Uterus (tissue), 4 donors: ENCODE measurements around the gene CMC1. TPM values are rescaled to one million over a fixed set of nuclear protein-coding genes. Genes with fewer than 3 reads are reported as not detected.

Source experiments
- DNase-seq, 2 donors: peaks; one replicate each; pipeline ENCODE4 v3.0.0-alpha.2; 2019 to 2020
- H3K27ac ChIP-seq, 2 donors: fragments of 200-600 bp; sonication (generic); 1 replicate in 1 of 2; 2 replicates in 1 of 2; pipeline ENCODE4 v1.5.1; 2016 to 2018
- H3K27me3 ChIP-seq, 2 donors: fragments of 200-600 bp; sonication (generic); one replicate each; pipeline ENCODE4 v1.5.1; 2018 to 2019; ENCODE audit warnings: control low read depth in 1 of 2
- H3K36me3 ChIP-seq, 2 donors: fragments of 200-600 bp; sonication (generic); one replicate each; pipeline ENCODE4 v1.5.1; 2019; ENCODE audit warnings: control low read depth in 1 of 2
- H3K4me1 ChIP-seq, 2 donors: fragments of 200-600 bp; sonication (generic); one replicate each; pipeline ENCODE4 v1.5.1; 2018 to 2019; ENCODE audit warnings: control low read depth in 1 of 2
- H3K4me3 ChIP-seq, 2 donors: fragments of 200-600 bp; sonication (generic); 1 replicate in 1 of 2; 2 replicates in 1 of 2; pipeline ENCODE4 v1.5.1; 2018 to 2019; ENCODE audit warnings: mild to moderate bottlenecking in 1 of 2
- H3K9me3 ChIP-seq, 2 donors: fragments of 200-600 bp; sonication (generic); one replicate each; pipeline ENCODE4 v1.5.1; 2019; ENCODE audit warnings: control low read depth in 1 of 2
- CTCF ChIP-seq, 4 experiments: fragments of 200-600 bp in 2 of 4; fragments of 450-650 bp in 2 of 4; sonication (generic) in 2 of 4; IDR thresholded peaks; one replicate each; pipeline ENCODE4 v1.5.1; 2016 to 2019; ENCODE audit warnings: antibody characterized with exemption in 4 of 4, mild to moderate bottlenecking in 2 of 4, moderate library complexity in 1 of 4
- POLR2A ChIP-seq, 2 donors: fragments of 450-650 bp; IDR thresholded peaks; one replicate each; pipeline ENCODE4 v1.6.1; 2016; ENCODE audit warnings: antibody characterized with exemption in 2 of 2, mild to moderate bottlenecking in 1 of 2, moderate library complexity in 1 of 2
- intact Hi-C: fragments of 100-400 bp; cut with DNase I; formaldehyde crosslinking; loops from one replicate; pipeline ENCODE4 v1.15.1; 2023; ENCODE audit warnings: low total_unique reads
- total RNA-seq, 4 donors: library from RNA; depleted of rRNA in 3 of 4; stranded (reverse); fragments of >200 nt in 3 of 4; gene quantifications; one replicate each; pipeline versions ENCODE4 v1.1.0 to v1.2.4, GENCODE V29; 2014 to 2023
- donor health status: DM: yes; HTN: yes; CAD: no.

Gene CMC1
- total RNA-seq, 4 donors from 2014 or later, result 2.0 to 17.8 (median 3.9) TPM

- no peak overlapping the region for H3K27ac ChIP-seq
- H3K4me3 ChIP-seq, result no peak overlapping the region
- H3K9me3 ChIP-seq, result no peaks in the 10 kb centered on the region
- DNase-seq, result no peak
- no peaks in the 10 kb centered on the region for H3K36me3 ChIP-seq
- no peaks in the 10 kb centered on the region for H3K27me3 ChIP-seq
- TF ChIP-seq POLR2A (IDR thresholded peaks at IDR 0.05) (no peak), CTCF (IDR thresholded peaks at IDR 0.05) (no peak)
- H3K4me1 ChIP-seq, result no peaks in the 10 kb centered on the region
- intact Hi-C loops, result no loop called here
Measured at GRCh38 chr3:28232659-28233058, 8.8 kb upstream of the CMC1 start.

- Histone ChIP-seq H3K4me3 (no peak overlapping the region), H3K27me3 (no peaks in the 10 kb centered on the region), H3K4me1 (no peaks in the 10 kb centered on the region), H3K27ac (no peak overlapping the region), H3K36me3 (no peaks in the 10 kb centered on the region), H3K9me3 (no peaks in the 10 kb centered on the region)
- DNase-seq, result no peak
- no peak for TF ChIP-seq CTCF (IDR thresholded peaks at IDR 0.05)
- no peak for TF ChIP-seq POLR2A (IDR thresholded peaks at IDR 0.05)
- intact Hi-C loops, result no loop called here
Measured at GRCh38 chr3:28234454-28234853, 7.0 kb upstream of the CMC1 start.

GRCh38 chr3:28239108-28239507 lies 2.3 kb upstream of the CMC1 start:
- intact Hi-C loops, result no loop called here
- H3K4me1 ChIP-seq, result no peaks in the 10 kb centered on the region
- no peak overlapping the region for H3K4me3 ChIP-seq
- no peak for DNase-seq
- no peak overlapping the region for H3K27ac ChIP-seq
- no peak for TF ChIP-seq POLR2A (IDR thresholded peaks at IDR 0.05)
- no peak for TF ChIP-seq CTCF (IDR thresholded peaks at IDR 0.05)
- no peaks in the 10 kb centered on the region for H3K27me3 ChIP-seq
- H3K9me3 ChIP-seq, result no peaks in the 10 kb centered on the region
- H3K36me3 ChIP-seq, result no peaks in the 10 kb centered on the region

- H3K4me1 ChIP-seq, result no peaks in the 10 kb centered on the region
- H3K27ac ChIP-seq, result peak overlapping the region in 1 of 2 donors; percentile 33
- peak overlapping the region; percentile 92 to 99 for H3K4me3 ChIP-seq
- no peaks in the 10 kb centered on the region for H3K36me3 ChIP-seq
- intact Hi-C loops, result no loop called here
- DNase-seq, result no peak
- H3K9me3 ChIP-seq, result no peaks in the 10 kb centered on the region
- H3K27me3 ChIP-seq, result no peaks in the 10 kb centered on the region
- TF ChIP-seq CTCF (IDR thresholded peaks at IDR 0.05) (no peak), POLR2A (IDR thresholded peaks at IDR 0.05) (no peak)
Measured at GRCh38 chr3:28240441-28240840, 978 bp upstream of the CMC1 start.

GRCh38 chr3:28242519-28242918 lies 1.1 kb downstream of the CMC1 start:
- no peaks in the 10 kb centered on the region for H3K4me1 ChIP-seq
- DNase-seq, result no peak
- no peaks in the 10 kb centered on the region for H3K27me3 ChIP-seq
- peak overlapping the region; percentile 92 to 99 for H3K4me3 ChIP-seq
- peak overlapping the region in 1 of 2 donors; percentile 83 for H3K27ac ChIP-seq
- no peaks in the 10 kb centered on the region for H3K9me3 ChIP-seq
- TF ChIP-seq CTCF (IDR thresholded peaks at IDR 0.05) (no peak), POLR2A (IDR thresholded peaks at IDR 0.05) (no peak)
- intact Hi-C loops, result no loop called here
- H3K36me3 ChIP-seq, result no peaks in the 10 kb centered on the region
